ENCODE results near the gene HIVEP3.
"Not testable (repeated sequence)": the region's sequence is repeated elsewhere in the genome, so short reads cannot be mapped to it uniquely, and the experiment has no call there.

HIVEP3 gene

DNA sequence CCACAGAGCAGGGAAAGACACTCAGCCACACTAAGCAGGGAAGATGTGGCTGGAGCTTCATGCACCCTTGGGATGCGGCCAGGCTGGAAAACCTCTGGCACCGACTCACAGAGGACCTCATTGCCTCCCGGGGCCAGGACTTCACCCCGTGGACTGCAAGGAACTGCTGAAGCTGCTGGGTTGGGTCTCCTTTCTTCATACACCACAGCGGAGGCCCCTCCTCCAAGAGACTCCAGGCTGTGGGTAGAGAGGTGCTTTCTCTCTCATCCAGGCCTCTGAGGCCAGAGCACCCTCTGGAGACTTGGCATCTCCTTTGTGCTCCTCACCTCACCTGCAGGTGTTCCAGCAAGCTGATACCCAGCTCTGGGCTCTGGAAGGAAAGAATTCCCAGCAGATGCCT is 358.2 kb downstream of the HIVEP3 start:
- no peak for DNase-seq (ENCODE audit: low spot score)

DNA sequence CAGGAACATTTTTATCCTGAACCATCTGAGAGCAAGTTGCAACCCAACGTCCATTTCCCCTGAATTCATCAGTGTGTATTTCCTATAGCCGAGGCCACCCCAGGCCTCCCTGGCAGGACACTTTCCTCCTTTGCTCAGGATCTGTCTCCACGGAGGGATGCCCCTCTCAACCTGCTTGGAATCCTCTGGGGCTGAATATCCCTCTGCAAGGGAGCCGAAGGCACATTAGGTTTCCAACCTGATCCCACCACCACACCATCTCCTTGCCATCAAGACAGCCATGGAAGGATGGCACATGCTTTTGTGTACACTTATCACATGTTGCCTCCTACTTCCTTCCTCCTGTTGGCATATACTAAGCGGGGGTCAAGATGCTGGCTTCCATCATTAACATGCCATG is 359.4 kb downstream of the HIVEP3 start:
- peak; percentile 41 for DNase-seq (ENCODE audit: low spot score)

GRCh38 chr1:41558761-41559171 is 360.0 kb downstream of the HIVEP3 start:
- peak; percentile 78 for DNase-seq (ENCODE audit: low spot score)

GRCh38 chr1:41557751-41558455 is 360.8 kb downstream of the HIVEP3 start:
- DNase-seq (ENCODE audit: low spot score), result no peak

DNA sequence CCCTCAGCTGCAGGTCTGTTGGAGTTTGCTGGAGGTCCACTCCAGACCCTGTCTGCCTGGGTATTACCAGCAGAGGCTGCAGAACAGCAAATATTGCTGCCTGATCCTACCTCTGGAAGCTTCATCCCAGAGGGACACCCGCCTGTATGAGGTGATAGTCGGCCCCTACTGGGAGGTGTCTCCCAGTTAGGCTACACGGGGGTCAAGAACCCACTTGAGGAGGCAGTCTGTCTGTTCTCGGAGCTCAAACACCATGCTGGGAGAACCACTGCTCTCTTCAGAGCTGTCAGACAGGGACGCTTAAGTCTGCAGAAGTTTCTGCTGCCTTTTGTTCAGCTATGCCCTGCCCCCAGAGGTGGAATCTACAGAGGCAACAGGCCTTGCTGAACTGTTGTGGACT is 364.0 kb downstream of the HIVEP3 start:
- not testable (repeated sequence) for DNase-seq (ENCODE audit: low spot score)

DNA sequence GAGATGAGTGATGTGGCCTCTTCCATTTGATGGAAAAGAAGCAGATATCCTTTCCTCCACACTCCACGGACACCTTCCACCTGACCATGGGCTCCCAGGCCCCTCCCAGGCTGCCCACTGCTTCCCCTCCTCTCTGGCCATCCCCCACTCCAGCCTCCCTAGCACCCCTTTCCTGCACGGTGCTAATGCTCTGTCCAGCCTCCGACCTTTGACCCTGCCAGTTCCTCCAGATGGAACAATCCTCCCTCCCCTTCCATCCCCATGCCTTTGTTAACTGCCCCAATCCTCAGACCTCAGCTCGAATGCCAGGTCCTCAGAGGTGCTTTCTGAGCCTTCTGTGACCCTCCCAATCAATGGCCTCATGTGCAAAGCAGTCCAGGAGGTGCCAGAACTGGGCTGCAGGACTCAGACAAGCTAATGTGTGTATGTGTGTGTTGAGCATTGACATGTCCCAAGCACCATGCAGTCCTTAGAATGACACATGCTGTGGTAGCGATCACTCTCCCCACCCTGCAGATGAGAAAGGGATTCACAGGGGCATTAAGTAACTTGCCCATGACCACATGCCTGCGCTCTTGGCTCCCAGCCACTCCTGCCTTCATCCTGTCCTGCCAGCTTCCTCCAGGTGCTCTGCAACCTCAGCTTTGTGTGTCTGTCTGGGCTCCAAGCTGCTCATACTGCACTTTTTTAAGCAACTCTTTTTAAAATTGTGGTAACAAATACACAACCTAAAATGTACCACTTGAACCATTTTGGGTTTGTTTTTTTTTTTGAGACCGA is 370.8 kb downstream of the HIVEP3 start:
- DNase-seq (ENCODE audit: low spot score), result no peak

GRCh38 chr1:41547336-41547735 is 371.4 kb downstream of the HIVEP3 start:
- DNase-seq (ENCODE audit: low spot score), result no peak

GRCh38 chr1:41546833-41547135 is 371.9 kb downstream of the HIVEP3 start:
- DNase-seq (ENCODE audit: low spot score), result no peak

- no peak for DNase-seq (ENCODE audit: low spot score)
Measured at GRCh38 chr1:41545996-41546832, 372.5 kb downstream of the HIVEP3 start.

DNA sequence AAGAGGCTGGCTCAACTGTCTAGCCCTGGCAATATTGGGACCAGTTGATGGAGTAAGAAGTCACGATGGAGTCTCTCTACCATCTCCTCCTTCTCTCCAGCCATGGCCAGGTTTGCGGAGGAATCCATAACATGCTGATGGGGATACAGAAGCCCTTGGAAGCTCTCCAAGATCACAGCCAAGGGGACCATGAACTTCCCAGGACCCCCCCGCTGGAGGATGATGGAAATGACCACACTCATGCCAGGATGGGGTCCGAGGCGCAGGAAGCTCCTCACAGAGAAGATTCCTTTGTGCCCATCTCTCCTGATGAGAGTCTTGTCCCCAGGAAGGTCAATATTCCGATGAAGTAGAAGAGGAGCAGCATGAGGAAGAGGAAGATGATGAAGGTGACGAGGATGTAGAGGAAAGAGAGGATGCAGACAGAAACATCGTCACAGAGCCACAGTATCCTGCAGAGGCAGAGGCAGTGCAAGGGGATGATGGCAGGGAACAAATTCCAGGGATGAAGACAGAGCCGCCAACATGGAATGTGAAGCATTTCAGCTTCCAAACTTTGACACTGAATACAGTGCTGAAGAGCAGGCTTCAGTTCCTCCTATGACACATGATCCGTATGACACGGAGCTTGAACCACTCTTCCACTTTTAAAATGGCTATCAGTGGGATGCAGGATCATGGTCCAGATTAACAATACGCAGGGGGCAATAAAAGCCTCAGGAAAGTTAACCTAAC is 376.4 kb downstream of the HIVEP3 start:
- no peak for DNase-seq (ENCODE audit: low spot score)

- DNase-seq (ENCODE audit: low spot score), result no peak
Measured at GRCh38 chr1:41541592-41541952, 377.1 kb downstream of the HIVEP3 start.

DNA sequence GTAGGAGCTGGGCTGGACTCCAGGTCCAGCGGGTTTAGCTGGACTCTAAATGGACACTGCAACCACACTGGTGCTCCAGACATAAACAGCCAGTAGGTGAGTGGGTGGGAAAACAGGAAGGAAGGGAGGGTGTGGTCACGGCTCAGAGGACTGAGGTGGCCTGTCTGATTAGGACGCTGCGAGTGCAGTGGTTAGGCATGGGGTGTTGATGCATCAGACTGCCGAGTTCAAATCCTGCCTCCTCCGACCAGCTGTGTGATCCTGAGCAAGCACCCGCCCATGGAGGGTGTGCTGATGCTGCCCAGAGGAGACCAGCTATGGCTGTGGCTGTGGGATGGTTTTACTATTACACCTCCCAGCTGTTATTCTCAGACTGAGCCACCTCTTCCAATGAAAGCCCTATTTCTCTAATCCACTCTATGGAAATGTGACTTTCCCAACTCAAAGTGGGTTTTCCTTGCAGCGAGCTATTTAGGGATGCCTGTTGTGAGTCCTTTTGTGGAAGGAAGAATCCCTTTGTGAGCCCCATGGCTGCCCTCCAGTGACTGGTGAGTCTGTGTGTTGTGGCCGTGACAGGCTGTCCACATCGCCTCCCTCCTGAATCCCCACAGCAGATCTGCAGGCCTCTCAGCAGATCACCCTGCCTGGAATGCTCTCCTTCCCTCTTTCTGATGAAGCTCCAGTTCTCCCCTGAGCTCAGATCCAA is 377.7 kb downstream of the HIVEP3 start:
- DNase-seq (ENCODE audit: low spot score), result no peak

DNA sequence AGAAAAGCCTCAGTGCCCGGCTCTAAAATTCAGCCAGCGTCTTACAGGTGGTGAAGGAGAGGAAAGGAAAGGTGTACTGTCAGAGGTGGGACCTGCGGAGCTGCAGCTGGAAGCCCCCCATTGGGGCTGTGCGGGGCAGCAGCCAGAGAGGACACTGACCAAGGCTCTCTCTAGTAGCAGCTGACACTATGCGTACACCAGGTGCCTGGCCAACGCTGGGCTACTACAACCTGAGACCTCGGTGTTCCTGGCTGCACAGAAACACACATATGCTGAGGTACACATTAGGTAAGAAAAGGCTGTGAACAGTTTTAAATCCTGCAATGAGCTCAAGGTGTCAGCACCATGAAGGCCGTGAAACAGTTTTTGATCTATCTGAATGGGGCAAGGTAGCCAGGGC is 378.7 kb downstream of the HIVEP3 start:
- no peak for DNase-seq (ENCODE audit: low spot score)

GRCh38 chr1:41539418-41539805 is 379.3 kb downstream of the HIVEP3 start:
- no peak for DNase-seq (ENCODE audit: low spot score)

- DNase-seq (ENCODE audit: low spot score), result no peak
Measured at GRCh38 chr1:41538741-41539417, 379.8 kb downstream of the HIVEP3 start.

GRCh38 chr1:41537788-41538351 is 380.9 kb downstream of the HIVEP3 start:
- no peak for DNase-seq (ENCODE audit: low spot score)

DNA sequence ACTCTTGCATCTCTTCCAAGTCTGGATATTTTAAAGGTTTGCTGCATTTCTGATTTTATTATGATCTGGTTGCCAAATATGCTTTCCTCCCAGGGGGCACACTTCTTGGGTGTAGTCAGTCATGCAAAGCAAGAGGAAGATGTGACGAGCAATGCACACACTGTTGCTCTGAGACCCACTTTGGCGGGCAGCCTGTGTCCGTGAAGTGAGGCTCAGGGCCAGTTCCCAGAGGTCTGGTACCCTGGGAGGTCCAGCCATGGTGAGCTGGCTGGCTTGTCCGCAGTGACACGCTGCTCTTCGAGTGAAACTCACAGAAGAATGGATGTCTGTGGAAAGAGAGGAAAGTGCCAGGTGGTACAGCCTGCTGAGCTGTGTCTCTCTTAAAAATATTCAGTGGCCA is 381.5 kb downstream of the HIVEP3 start:
- DNase-seq (ENCODE audit: low spot score), result no peak

DNA sequence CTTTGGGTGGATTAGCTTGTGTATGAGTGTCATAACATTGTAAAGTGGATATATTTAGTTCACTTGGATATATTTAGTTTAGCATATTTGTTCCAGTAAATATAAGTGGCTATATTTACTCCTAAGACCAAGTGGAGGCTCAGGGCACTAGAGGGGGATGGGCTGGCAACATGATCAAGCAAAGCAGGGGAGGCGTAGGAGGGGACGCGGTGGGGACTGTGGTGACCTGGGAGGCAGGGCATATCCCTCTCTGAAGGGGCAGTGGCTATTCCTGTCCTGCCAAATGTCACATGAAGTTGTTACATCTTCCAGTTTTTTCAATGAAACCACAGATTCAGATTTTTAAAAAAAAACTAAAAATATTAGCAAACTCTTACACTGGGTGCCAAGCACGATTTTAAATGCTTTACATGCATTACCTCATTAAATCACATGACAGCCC is 382.3 kb downstream of the HIVEP3 start:
- no peak for DNase-seq (ENCODE audit: low spot score)

DNA sequence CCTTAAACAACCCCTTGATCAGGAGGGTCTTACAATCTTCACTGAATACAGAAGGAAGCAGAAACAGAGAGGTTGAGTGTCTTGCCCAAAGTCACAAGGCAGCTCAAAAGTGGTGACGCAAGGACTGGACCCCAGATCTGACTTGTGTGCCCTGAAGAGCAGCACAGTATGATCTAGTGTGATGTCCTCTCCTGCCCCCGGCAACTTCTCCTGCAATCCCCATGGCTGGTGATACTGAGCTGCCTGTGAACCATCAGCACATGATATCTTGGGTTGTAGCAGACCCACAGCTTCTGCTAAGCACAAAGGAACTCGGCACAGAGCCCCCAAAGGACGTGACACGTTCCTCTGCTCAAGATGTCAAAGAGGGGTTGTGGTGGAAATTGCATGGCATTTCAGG is 383.0 kb downstream of the HIVEP3 start:
- no peak for DNase-seq (ENCODE audit: low spot score)

- DNase-seq (ENCODE audit: low spot score), result no peak
Measured at GRCh38 chr1:41535276-41535675, 383.4 kb downstream of the HIVEP3 start.
